ENCODE data around the gene ABR.

- TF ChIP-seq CTCF (IDR thresholded peaks at IDR 0.05), result no peak
- TF ChIP-seq POLR2A (IDR thresholded peaks at IDR 0.05), result no peak
These were observed 142.4 kb downstream of the ABR start for GRCh38 chr17:1037238-1037879.

Measured in right lobe of liver (tissue), 4 donors.